GM12878 (cell line): ENCODE data around the gene CGN. TPM values are rescaled to one million over a fixed set of nuclear protein-coding genes. Genes with fewer than 3 reads are reported as not detected.

ENCODE experiments used
- ATAC-seq: fragments of 200-7000 bp; cut with Tn5 transposase; 3 replicates; pipeline ENCODE4 v1.9.1; 2020; ENCODE audit warnings: mild to moderate bottlenecking, moderate library complexity
- BruUV-seq: library from RNA; stranded (reverse); fragments of 400-500 nt; replicated peaks from 2 replicates; lab custom pipeline; 2021; lab: Mats Ljungman, UMichigan
- CTCF ChIA-PET: fragments of 300-600 bp; sonication (Branson Sonifier 250); formaldehyde crosslinking; extraction: SDS; loops from one replicate; lab custom pipeline; 2021; ENCODE audit warnings: inconsistent platforms; lab: Yijun Ruan, JAX
- POLR2A ChIA-PET: fragments of 350-600 bp; formaldehyde crosslinking; extraction: SDS; loops from one replicate; lab custom pipeline; 2021; ENCODE audit warnings: inconsistent platforms; lab: Charles Lee
- RAD21 ChIA-PET: fragments of 300-600 bp; sonication (Branson Sonifier 250); formaldehyde crosslinking; loops from one replicate; lab custom pipeline; 2023; ENCODE audit warnings: antibody characterized with exemption; ENCODE audit not compliant: unreplicated experiment; lab: Charles Lee
- SMC1A ChIA-PET: fragments of 300-600 bp; sonication (Branson Sonifier 250); formaldehyde crosslinking; loops from one replicate; lab custom pipeline; 2023; ENCODE audit not compliant: unreplicated experiment, uncharacterized antibody; lab: Charles Lee
- DNase-seq: peaks from one replicate; pipeline ENCODE4 v3.0.0-alpha.2; 2011; ENCODE audit warnings: low read depth, low spot score
- FAIRE-seq: peaks from 3 replicates; lab custom pipeline; 2011; peaks lifted over from hg19 to GRCh38; lab: Jason Lieb, UNC
- H2AFZ ChIP-seq: 2 replicates; pipeline ENCODE4 v1.6.0; 2011; ENCODE audit warnings: low read depth, low read length, control low read depth; ENCODE audit not compliant: control insufficient read depth
- H3K27ac ChIP-seq: 2 replicates; pipeline ENCODE4 v1.5.1; 2011; ENCODE audit warnings: control low read depth; ENCODE audit not compliant: control insufficient read depth, insufficient read depth
- H3K27me3 ChIP-seq, 2 experiments: replicated peaks in 1 of 2; 2 replicates each; pipeline versions ENCODE4 v1.6.0 to v1.6.1; 2011; ENCODE audit warnings: low read length in 1 of 2; ENCODE audit not compliant: control insufficient read depth in 2 of 2, insufficient read depth in 2 of 2
- H3K36me3 ChIP-seq, 2 experiments: 2 replicates each; pipeline ENCODE4 v1.5.1; 2011; ENCODE audit warnings: low read length in 1 of 2; ENCODE audit not compliant: control insufficient read depth in 2 of 2, insufficient read depth in 2 of 2
- H3K4me1 ChIP-seq: 2 replicates; pipeline ENCODE4 v1.6.1; 2011; ENCODE audit warnings: mild to moderate bottlenecking, low read length, moderate library complexity, mixed read lengths; ENCODE audit not compliant: control insufficient read depth, insufficient read depth
- H3K4me2 ChIP-seq: 2 replicates; pipeline ENCODE4 v1.6.0; 2011; ENCODE audit warnings: control low read depth; ENCODE audit not compliant: control insufficient read depth, insufficient read depth
- H3K4me3 ChIP-seq: fragments of 200-600 bp; sonication (generic); 2 replicates; pipeline ENCODE4 v1.5.1; 2016
- H3K79me2 ChIP-seq: 2 replicates; pipeline ENCODE4 v1.6.0; 2011; ENCODE audit warnings: low read length; ENCODE audit not compliant: control insufficient read depth, insufficient read depth
- H3K9ac ChIP-seq: 2 replicates; pipeline ENCODE4 v1.8.0; 2011; ENCODE audit warnings: low read length, control low read depth, mixed read lengths; ENCODE audit not compliant: control insufficient read depth, insufficient read depth
- H3K9me3 ChIP-seq: replicated peaks from 3 replicates; pipeline ENCODE4 v1.5.1; 2011; ENCODE audit warnings: mild to moderate bottlenecking, low read length; ENCODE audit not compliant: control insufficient read depth, insufficient read depth
- H4K20me1 ChIP-seq: 2 replicates; pipeline ENCODE4 v1.6.0; 2011; ENCODE audit not compliant: control insufficient read depth, insufficient read depth
- BRCA1 ChIP-seq: IDR thresholded peaks from 2 replicates; pipeline ENCODE4 v1.6.1; 2011; ENCODE audit warnings: low read depth, low read length, improper control_type of control experiment
- CBX3 ChIP-seq: fragments of 200-600 bp; sonication (generic); IDR thresholded peaks from 2 replicates; pipeline ENCODE4 v1.6.1; 2016; ENCODE audit warnings: low read depth, borderline replicate concordance
- CHD4 ChIP-seq: fragments of 200-600 bp; sonication (generic); IDR thresholded peaks from 2 replicates; pipeline ENCODE4 v1.6.1; 2016; ENCODE audit warnings: mild to moderate bottlenecking
- EGR1 ChIP-seq, 2 experiments: IDR thresholded peaks; 1 replicate in 1 of 2; 2 replicates in 1 of 2; pipeline ENCODE4 v1.6.1; 2011 to 2012; ENCODE audit warnings: low read depth in 2 of 2, low read length in 2 of 2, borderline replicate concordance in 1 of 2, mild to moderate bottlenecking in 1 of 2, moderate library complexity in 1 of 2
- KDM1A ChIP-seq: fragments of 200-600 bp; sonication (generic); IDR thresholded peaks from 2 replicates; pipeline ENCODE4 v1.6.1; 2016; ENCODE audit warnings: borderline replicate concordance
- MEF2A ChIP-seq: IDR thresholded peaks from 2 replicates; pipeline ENCODE4 v1.6.1; 2011; ENCODE audit warnings: low read depth, mild to moderate bottlenecking, low read length, moderate library complexity; ENCODE audit not compliant: insufficient read depth
- NBN ChIP-seq: fragments of 450-650 bp; IDR thresholded peaks from 2 replicates; pipeline ENCODE4 v1.6.1; 2016
- NR2C1 ChIP-seq: fragments of 450-650 bp; IDR thresholded peaks from 2 replicates; pipeline ENCODE4 v1.6.1; 2017; ENCODE audit warnings: antibody characterized with exemption, mild to moderate bottlenecking, moderate library complexity
- RB1 ChIP-seq: fragments of 450-650 bp; formaldehyde crosslinking; IDR thresholded peaks from 2 replicates; pipeline ENCODE4 v1.6.1; 2017; ENCODE audit warnings: mild to moderate bottlenecking, borderline replicate concordance
- SIN3A ChIP-seq: IDR thresholded peaks from 2 replicates; pipeline ENCODE4 v1.6.1; 2012; ENCODE audit warnings: low read depth, low read length, improper control_type of control experiment
- SMAD1 ChIP-seq: fragments of 450-650 bp; IDR thresholded peaks from 2 replicates; pipeline ENCODE4 v1.6.1; 2018; ENCODE audit warnings: mild to moderate bottlenecking, low read depth; ENCODE audit not compliant: partially characterized antibody
- STAT1 ChIP-seq: fragments of 450-650 bp; conservative IDR thresholded peaks from 2 replicates; pipeline ENCODE4 v1.6.1; 2014; ENCODE audit warnings: antibody characterized with exemption, mild to moderate bottlenecking
- WRNIP1 ChIP-seq: IDR thresholded peaks from 2 replicates; pipeline ENCODE4 v1.6.1; 2011; ENCODE audit warnings: low read depth, low read length, improper control_type of control experiment, borderline replicate concordance
- ZNF24 ChIP-seq: fragments of 450-650 bp; IDR thresholded peaks from 2 replicates; pipeline ENCODE4 v1.6.1; 2017; ENCODE audit warnings: antibody characterized with exemption, mild to moderate bottlenecking
- ZNF274 ChIP-seq: IDR thresholded peaks from one replicate; pipeline ENCODE4 v1.8.0; 2011; ENCODE audit not compliant: insufficient read length, insufficient read depth
- WGBS: methylation state at CpG from one replicate; pipeline ENCODE4 v1.1.6; 2016; ENCODE audit warnings: low lambda C conversion rate; ENCODE audit not compliant: insufficient replicate concordance, insufficient coverage; ENCODE audit errors: missing lambda C conversion rate; 5-methylcytosine and 5-hydroxymethylcytosine counted together
- in situ Hi-C: fragments of 300-500 bp; cut with MboI; formaldehyde crosslinking; loops from 9 replicates; pipeline ENCODE4 v1.14.3; 2018; ENCODE audit warnings: mixed read lengths
- intact Hi-C: fragments of 100-400 bp; cut with micrococcal nuclease; formaldehyde crosslinking; loops from one replicate; pipeline ENCODE4 v1.14.2; 2022; ENCODE audit not compliant: unreplicated experiment
- polyA plus RNA-seq, 11 experiments: library from polyadenylated mRNA; depleted of rRNA in 4 of 11; unstranded in 6 of 11; stranded (reverse) in 5 of 11; fragments of >200 nt; fragmentation: Nextera tagmentation in 4 of 11; fragmentation: Illumina TruSeq in 1 of 11; extraction: Ambion mirVana in 4 of 11; extraction: Trizol in 1 of 11; gene quantifications; 1 replicate in 1 of 11; 2 replicates in 10 of 11; pipeline versions ENCODE4 v1.2.1 to v1.2.3, GENCODE V29; 2011 to 2016; ENCODE audit warnings: inconsistent platforms in 2 of 11, missing spikeins in 2 of 11, low read depth in 1 of 11
- total RNA-seq, 4 experiments: library from RNA; depleted of rRNA in 3 of 4; stranded (reverse); fragments of >200 nt in 3 of 4; fragmentation: Illumina TruSeq in 1 of 4; extraction: Trizol in 1 of 4; gene quantifications; 2 replicates each; pipeline versions ENCODE4 v1.2.1 to v1.2.3, GENCODE V29; 2013 to 2021
- TF ChIP-seq, protein P1 (sequence below): IDR thresholded peaks from 2 replicates; pipeline ENCODE4 v1.6.1; 2011; ENCODE audit warnings: mild to moderate bottlenecking, low read depth, low read length, moderate library complexity; ENCODE audit not compliant: insufficient replicate concordance
- TF ChIP-seq, protein P2 (sequence below): IDR thresholded peaks from 2 replicates; pipeline ENCODE4 v1.6.1; 2011; ENCODE audit warnings: borderline replicate concordance, low read depth, mild to moderate bottlenecking, moderate library complexity, low read length; ENCODE audit not compliant: insufficient read depth, poor library complexity, severe bottlenecking
- TF ChIP-seq, protein P3 (sequence below): fragments of 450-650 bp; formaldehyde crosslinking; IDR thresholded peaks from 2 replicates; pipeline ENCODE4 v1.5.0; 2022; ENCODE audit warnings: mild to moderate bottlenecking, missing genetic modification characterization

Gene CGN
- total and polyA plus RNA-seq, 10 of the 15 experiments (the other 5 are each of a cell fraction or from before 2014, with no cell fraction given) = 0.11 to 6.5 (median 3.4) TPM

DNA sequence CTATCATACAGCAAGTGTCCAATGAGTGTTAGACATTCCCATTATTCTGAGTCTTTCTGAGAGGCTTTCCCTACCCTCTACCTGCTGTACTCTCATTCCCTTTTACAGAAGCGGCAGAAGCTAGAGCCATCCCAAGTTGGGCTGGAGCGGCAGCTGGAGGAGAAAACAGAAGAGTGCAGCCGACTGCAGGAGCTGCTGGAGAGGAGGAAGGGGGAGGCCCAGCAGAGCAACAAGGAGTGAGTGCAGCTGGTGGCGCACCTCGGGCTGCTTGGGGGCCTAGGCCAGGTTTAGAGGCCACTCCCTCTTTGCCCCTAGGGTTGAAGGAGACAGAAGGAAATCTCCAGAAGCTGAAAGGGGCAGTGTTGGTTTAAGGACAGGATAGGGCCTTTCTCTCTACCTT is 12.1 kb downstream of the CGN start:
- no peaks in the 10 kb centered on the region for H3K79me2 ChIP-seq
- H3K4me2 ChIP-seq = no peak overlapping the region
- no peak for DNase-seq
- H4K20me1 ChIP-seq = no peaks in the 10 kb centered on the region
- ChIA-PET POLR2A (no interaction called here), RAD21 (no interaction called here), CTCF (interaction anchor here (0.6 to 1.5 kb wide), 3 partner anchors 12 to 79 kb away, joined by 3 to 4 read pairs (median 4); no protein-coding TSS in a partner anchor), SMC1A (interaction anchor here (0.7 to 1.0 kb wide), 2 partner anchors 69 to 79 kb away, joined by 3 read pairs; no protein-coding TSS in a partner anchor)
- H3K27ac ChIP-seq = no peak overlapping the region
- no peaks in the 10 kb centered on the region for H3K4me1 ChIP-seq
- no peak overlapping the region for H2AFZ ChIP-seq
- 74% methylated on average over 5 of the region's 5 CpGs for WGBS
- in situ Hi-C loops = no loop called here
- H3K4me3 ChIP-seq = no peak overlapping the region
- no peaks in the 10 kb centered on the region for H3K9me3 ChIP-seq
- BruUV-seq = no TSS peak
- no peak for ATAC-seq
- intact Hi-C loops = no loop called here
- H3K9ac ChIP-seq = no peak overlapping the region
- no peaks in the 10 kb centered on the region; a peak in 1 of 4 replicates for H3K27me3 ChIP-seq
- no peak for FAIRE-seq
- no peak for TF ChIP-seq BRCA1
- TF ChIP-seq, protein P1, sequence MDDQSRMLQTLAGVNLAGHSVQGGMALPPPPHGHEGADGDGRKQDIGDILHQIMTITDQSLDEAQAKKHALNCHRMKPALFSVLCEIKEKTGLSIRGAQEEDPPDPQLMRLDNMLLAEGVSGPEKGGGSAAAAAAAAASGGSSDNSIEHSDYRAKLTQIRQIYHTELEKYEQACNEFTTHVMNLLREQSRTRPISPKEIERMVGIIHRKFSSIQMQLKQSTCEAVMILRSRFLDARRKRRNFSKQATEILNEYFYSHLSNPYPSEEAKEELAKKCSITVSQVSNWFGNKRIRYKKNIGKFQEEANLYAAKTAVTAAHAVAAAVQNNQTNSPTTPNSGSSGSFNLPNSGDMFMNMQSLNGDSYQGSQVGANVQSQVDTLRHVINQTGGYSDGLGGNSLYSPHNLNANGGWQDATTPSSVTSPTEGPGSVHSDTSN = no peak
- TF ChIP-seq STAT1 = no peak
- no peak for TF ChIP-seq KDM1A
- no peak for TF ChIP-seq NR2C1
- TF ChIP-seq SIN3A = no peak
- TF ChIP-seq EGR1 (IDR thresholded peaks at IDR 0.05; ENCODE audit: borderline replicate concordance in 1 of 2, low read depth in 2 of 2, low read length in 2 of 2) = no peak
- no peak for TF ChIP-seq ZNF274
- TF ChIP-seq, protein P2, sequence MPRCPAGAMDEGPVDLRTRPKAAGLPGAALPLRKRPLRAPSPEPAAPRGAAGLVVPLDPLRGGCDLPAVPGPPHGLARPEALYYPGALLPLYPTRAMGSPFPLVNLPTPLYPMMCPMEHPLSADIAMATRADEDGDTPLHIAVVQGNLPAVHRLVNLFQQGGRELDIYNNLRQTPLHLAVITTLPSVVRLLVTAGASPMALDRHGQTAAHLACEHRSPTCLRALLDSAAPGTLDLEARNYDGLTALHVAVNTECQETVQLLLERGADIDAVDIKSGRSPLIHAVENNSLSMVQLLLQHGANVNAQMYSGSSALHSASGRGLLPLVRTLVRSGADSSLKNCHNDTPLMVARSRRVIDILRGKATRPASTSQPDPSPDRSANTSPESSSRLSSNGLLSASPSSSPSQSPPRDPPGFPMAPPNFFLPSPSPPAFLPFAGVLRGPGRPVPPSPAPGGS = no peak
- TF ChIP-seq CHD4 = no peak
- no peak for TF ChIP-seq RB1
- no peak for TF ChIP-seq CBX3
- no peak for TF ChIP-seq MEF2A
- TF ChIP-seq SMAD1 = no peak
- TF ChIP-seq ZNF24 = no peak
- TF ChIP-seq WRNIP1 = no peak
- no peak for TF ChIP-seq NBN
- TF ChIP-seq, protein P3, sequence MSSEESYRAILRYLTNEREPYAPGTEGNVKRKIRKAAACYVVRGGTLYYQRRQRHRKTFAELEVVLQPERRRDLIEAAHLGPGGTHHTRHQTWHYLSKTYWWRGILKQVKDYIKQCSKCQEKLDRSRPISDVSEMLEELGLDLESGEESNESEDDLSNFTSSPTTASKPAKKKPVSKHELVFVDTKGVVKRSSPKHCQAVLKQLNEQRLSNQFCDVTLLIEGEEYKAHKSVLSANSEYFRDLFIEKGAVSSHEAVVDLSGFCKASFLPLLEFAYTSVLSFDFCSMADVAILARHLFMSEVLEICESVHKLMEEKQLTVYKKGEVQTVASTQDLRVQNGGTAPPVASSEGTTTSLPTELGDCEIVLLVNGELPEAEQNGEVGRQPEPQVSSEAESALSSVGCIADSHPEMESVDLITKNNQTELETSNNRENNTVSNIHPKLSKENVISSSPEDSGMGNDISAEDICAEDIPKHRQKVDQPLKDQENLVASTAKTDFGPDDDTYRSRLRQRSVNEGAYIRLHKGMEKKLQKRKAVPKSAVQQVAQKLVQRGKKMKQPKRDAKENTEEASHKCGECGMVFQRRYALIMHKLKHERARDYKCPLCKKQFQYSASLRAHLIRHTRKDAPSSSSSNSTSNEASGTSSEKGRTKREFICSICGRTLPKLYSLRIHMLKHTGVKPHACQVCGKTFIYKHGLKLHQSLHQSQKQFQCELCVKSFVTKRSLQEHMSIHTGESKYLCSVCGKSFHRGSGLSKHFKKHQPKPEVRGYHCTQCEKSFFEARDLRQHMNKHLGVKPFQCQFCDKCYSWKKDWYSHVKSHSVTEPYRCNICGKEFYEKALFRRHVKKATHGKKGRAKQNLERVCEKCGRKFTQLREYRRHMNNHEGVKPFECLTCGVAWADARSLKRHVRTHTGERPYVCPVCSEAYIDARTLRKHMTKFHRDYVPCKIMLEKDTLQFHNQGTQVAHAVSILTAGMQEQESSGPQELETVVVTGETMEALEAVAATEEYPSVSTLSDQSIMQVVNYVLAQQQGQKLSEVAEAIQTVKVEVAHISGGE = no peak
- H3K36me3 ChIP-seq = no peaks in the 10 kb centered on the region
